T-helper 9 cell (primary cell): ENCODE data around the gene PLXNA4.

Source experiments
- DNase-seq: peaks from one replicate; pipeline ENCODE4 v3.0.0-alpha.2; 2020

Gene PLXNA4

GRCh38 chr7:132226957-132227290 is 349.3 kb downstream of the PLXNA4 start:
- DNase-seq, result no peak

GRCh38 chr7:132226046-132226956 is 350.0 kb downstream of the PLXNA4 start:
- DNase-seq, result no peak

GRCh38 chr7:132225216-132226030 is 350.8 kb downstream of the PLXNA4 start:
- no peak for DNase-seq

- DNase-seq, result no peak
These were observed 354.9 kb downstream of the PLXNA4 start for GRCh38 chr7:132221356-132221755.

- no peak for DNase-seq
These were observed 356.2 kb downstream of the PLXNA4 start for GRCh38 chr7:132220060-132220459.

GRCh38 chr7:132218876-132219275 is 357.4 kb downstream of the PLXNA4 start:
- no peak for DNase-seq

- no peak for DNase-seq
These were observed 359.3 kb downstream of the PLXNA4 start for GRCh38 chr7:132216847-132217525.

- DNase-seq, result no peak
These were observed 361.8 kb downstream of the PLXNA4 start for GRCh38 chr7:132214452-132214851.

GRCh38 chr7:132213583-132213982 is 362.7 kb downstream of the PLXNA4 start:
- DNase-seq, result no peak

GRCh38 chr7:132211971-132212370 is 364.3 kb downstream of the PLXNA4 start:
- DNase-seq, result no peak

GRCh38 chr7:132210821-132211220 is 365.4 kb downstream of the PLXNA4 start:
- DNase-seq, result no peak

GRCh38 chr7:132207782-132208181 is 368.5 kb downstream of the PLXNA4 start:
- no peak for DNase-seq

- no peak for DNase-seq
These were observed 369.1 kb downstream of the PLXNA4 start for GRCh38 chr7:132207211-132207610.

- no peak for DNase-seq
These were observed 369.7 kb downstream of the PLXNA4 start for GRCh38 chr7:132206594-132206993.

GRCh38 chr7:132205509-132205908 is 370.8 kb downstream of the PLXNA4 start:
- DNase-seq, result no peak

- no peak for DNase-seq
These were observed 373.2 kb downstream of the PLXNA4 start for GRCh38 chr7:132203021-132203420.

- DNase-seq, result no peak
These were observed 373.7 kb downstream of the PLXNA4 start for GRCh38 chr7:132202541-132202940.

GRCh38 chr7:132200141-132200540 is 376.1 kb downstream of the PLXNA4 start:
- no peak for DNase-seq

- no peak for DNase-seq
These were observed 376.6 kb downstream of the PLXNA4 start for GRCh38 chr7:132199626-132200025.

- DNase-seq, result no peak
These were observed 378.5 kb downstream of the PLXNA4 start for GRCh38 chr7:132197772-132198171.

- DNase-seq, result no peak
These were observed 382.4 kb downstream of the PLXNA4 start for GRCh38 chr7:132193898-132194297.

GRCh38 chr7:132192809-132193208 is 383.5 kb downstream of the PLXNA4 start:
- no peak for DNase-seq

- DNase-seq, result no peak
These were observed 384.9 kb downstream of the PLXNA4 start for GRCh38 chr7:132191418-132191817.
